ENCODE data around the gene C12orf42.

The C12orf42 gene

DNA sequence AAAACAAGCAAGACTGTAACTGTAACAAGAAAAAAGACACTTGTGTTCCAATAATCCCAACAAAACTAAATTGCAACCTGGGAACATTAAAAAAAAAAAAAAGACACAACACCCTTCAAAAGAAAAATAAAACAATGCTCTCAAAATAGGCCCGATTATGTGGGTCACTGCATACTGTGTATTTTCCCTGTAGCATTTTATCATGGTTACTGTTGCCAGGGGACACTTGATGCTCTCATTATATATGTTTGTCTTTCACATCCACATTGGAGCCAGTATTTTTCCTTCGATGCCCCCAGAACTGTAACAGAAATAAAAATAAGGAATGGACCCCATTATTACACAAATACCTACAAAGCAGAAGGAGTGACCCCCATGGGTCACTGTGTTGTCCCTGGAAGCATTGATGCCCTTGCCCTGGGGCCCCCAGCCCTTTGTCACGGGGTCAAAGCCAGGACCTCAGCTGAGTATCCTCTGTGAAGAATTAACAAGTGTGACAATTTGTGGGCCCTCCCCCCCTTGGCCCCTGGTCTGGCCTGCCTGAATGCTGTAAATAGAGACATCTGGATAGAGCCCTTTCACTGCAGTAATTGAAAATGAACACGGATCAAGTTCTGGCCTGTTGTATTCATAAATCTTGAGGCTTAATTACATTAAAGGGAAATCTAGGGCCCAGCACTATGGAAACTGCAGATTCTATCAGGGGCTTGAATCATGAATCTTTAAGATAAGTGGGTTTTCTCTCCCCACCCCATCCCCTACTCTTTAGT, 72.8 kb downstream of the C12orf42 start:
- Histone ChIP-seq H3K4me3 (ENCODE audit: low read depth in 1 of 2, low read length in 2 of 2) (no peak overlapping the region), H2AFZ (ENCODE audit: low read depth, low read length) (no peak overlapping the region), H4K20me1 (ENCODE audit: insufficient read depth, low read length) (no peaks in the 10 kb centered on the region), H3K36me3 (ENCODE audit: insufficient read depth, low read length) (no peaks in the 10 kb centered on the region), H3K27me3 (ENCODE audit: insufficient read depth, low read length, poor library complexity) (no peaks in the 10 kb centered on the region), H3K4me2 (ENCODE audit: insufficient read depth, low read length) (no peak overlapping the region), H3K9me3 (ENCODE audit: insufficient read depth, low read length, severe bottlenecking) (no peaks in the 10 kb centered on the region), H3K27ac (ENCODE audit: low read length) (no peak overlapping the region), H3K4me1 (ENCODE audit: insufficient read depth, low read length) (no peaks in the 10 kb centered on the region), H3K79me2 (ENCODE audit: insufficient read depth, low read length) (no peaks in the 10 kb centered on the region), H3K9ac (ENCODE audit: low read depth, low read length) (no peak overlapping the region)
- TF ChIP-seq, protein P1, sequence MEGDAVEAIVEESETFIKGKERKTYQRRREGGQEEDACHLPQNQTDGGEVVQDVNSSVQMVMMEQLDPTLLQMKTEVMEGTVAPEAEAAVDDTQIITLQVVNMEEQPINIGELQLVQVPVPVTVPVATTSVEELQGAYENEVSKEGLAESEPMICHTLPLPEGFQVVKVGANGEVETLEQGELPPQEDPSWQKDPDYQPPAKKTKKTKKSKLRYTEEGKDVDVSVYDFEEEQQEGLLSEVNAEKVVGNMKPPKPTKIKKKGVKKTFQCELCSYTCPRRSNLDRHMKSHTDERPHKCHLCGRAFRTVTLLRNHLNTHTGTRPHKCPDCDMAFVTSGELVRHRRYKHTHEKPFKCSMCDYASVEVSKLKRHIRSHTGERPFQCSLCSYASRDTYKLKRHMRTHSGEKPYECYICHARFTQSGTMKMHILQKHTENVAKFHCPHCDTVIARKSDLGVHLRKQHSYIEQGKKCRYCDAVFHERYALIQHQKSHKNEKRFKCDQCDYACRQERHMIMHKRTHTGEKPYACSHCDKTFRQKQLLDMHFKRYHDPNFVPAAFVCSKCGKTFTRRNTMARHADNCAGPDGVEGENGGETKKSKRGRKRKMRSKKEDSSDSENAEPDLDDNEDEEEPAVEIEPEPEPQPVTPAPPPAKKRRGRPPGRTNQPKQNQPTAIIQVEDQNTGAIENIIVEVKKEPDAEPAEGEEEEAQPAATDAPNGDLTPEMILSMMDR (IDR thresholded peaks at IDR 0.05; ENCODE audit: borderline replicate concordance, extremely low read depth, low read length, poor library complexity, severe bottlenecking), result no peak
- TF ChIP-seq EZH2 (IDR thresholded peaks at IDR 0.05; ENCODE audit: borderline replicate concordance, low read depth, low read length, severe bottlenecking), result no peak
- ATAC-seq (ENCODE audit: insufficient read depth, low read depth), result no peak
- DNase-seq, result no peak

DNA sequence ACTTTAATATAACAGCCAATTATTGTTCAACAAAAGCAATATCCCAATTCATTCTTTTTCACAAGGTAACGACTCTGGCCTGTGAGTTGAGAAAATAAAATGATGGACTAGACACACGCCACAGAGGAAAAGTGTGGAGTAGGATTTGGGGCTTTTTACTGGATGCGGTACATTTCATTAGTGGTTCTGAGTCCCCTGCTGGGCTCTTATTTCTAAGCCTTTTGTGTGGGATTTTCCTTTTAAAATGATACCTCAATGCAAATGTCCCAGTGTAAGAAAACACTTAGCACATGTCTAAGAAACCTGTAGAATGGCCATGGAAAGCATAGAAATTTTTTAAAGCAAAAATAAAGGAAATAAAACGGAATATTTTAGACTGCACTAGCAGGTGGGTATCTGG, 73.4 kb downstream of the C12orf42 start:
- no peak for TF ChIP-seq EZH2 (IDR thresholded peaks at IDR 0.05; ENCODE audit: borderline replicate concordance, low read depth, low read length, severe bottlenecking)
- TF ChIP-seq, protein P1 (IDR thresholded peaks at IDR 0.05; ENCODE audit: borderline replicate concordance, extremely low read depth, low read length, poor library complexity, severe bottlenecking), result no peak
- DNase-seq, result no peak
- no peak overlapping the region for H3K27ac ChIP-seq (ENCODE audit: low read length)
- H3K79me2 ChIP-seq (ENCODE audit: insufficient read depth, low read length), result no peaks in the 10 kb centered on the region
- no peaks in the 10 kb centered on the region for H4K20me1 ChIP-seq (ENCODE audit: insufficient read depth, low read length)
- ATAC-seq (ENCODE audit: insufficient read depth, low read depth), result no peak
- H2AFZ ChIP-seq (ENCODE audit: low read depth, low read length), result no peak overlapping the region
- no peak overlapping the region for H3K9ac ChIP-seq (ENCODE audit: low read depth, low read length)
- H3K4me2 ChIP-seq (ENCODE audit: insufficient read depth, low read length), result no peak overlapping the region
- H3K36me3 ChIP-seq (ENCODE audit: insufficient read depth, low read length), result no peaks in the 10 kb centered on the region
- no peaks in the 10 kb centered on the region for H3K4me1 ChIP-seq (ENCODE audit: insufficient read depth, low read length)
- H3K27me3 ChIP-seq (ENCODE audit: insufficient read depth, low read length, poor library complexity), result no peaks in the 10 kb centered on the region
- H3K4me3 ChIP-seq (ENCODE audit: low read depth in 1 of 2, low read length in 2 of 2), result no peak overlapping the region
- no peaks in the 10 kb centered on the region for H3K9me3 ChIP-seq (ENCODE audit: insufficient read depth, low read length, severe bottlenecking)

DNA sequence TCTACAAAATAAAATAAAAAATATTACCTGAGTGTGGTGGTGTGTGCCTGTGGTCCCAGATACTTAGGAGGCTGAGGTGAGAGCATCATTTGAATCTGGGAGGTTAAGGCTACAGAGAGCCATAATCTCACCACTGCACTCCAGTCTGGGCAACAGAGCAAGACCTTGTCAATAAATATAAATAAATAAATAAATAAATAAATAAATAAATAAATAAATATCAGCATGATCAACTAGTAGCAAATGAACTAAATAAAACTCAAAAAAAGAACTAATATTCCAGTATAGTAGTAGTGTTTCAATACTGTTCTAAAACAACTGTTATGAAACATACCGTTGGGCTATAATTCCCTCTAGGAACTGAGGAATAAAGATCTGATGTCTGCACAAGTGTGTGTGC, 74.4 kb downstream of the C12orf42 start:
- DNase-seq (no peak), ATAC-seq (ENCODE audit: insufficient read depth, low read depth) (no peak)
- Histone ChIP-seq H3K4me2 (ENCODE audit: insufficient read depth, low read length) (no peak overlapping the region), H3K4me1 (ENCODE audit: insufficient read depth, low read length) (no peaks in the 10 kb centered on the region), H2AFZ (ENCODE audit: low read depth, low read length) (no peak overlapping the region), H3K9me3 (ENCODE audit: insufficient read depth, low read length, severe bottlenecking) (no peaks in the 10 kb centered on the region), H3K27ac (ENCODE audit: low read length) (no peak overlapping the region), H3K79me2 (ENCODE audit: insufficient read depth, low read length) (no peaks in the 10 kb centered on the region), H3K9ac (ENCODE audit: low read depth, low read length) (no peak overlapping the region), H3K27me3 (ENCODE audit: insufficient read depth, low read length, poor library complexity) (no peaks in the 10 kb centered on the region), H4K20me1 (ENCODE audit: insufficient read depth, low read length) (no peaks in the 10 kb centered on the region), H3K4me3 (ENCODE audit: low read depth in 1 of 2, low read length in 2 of 2) (no peak overlapping the region), H3K36me3 (ENCODE audit: insufficient read depth, low read length) (no peaks in the 10 kb centered on the region)
- TF ChIP-seq EZH2 (IDR thresholded peaks at IDR 0.05; ENCODE audit: borderline replicate concordance, low read depth, low read length, severe bottlenecking), result no peak
- TF ChIP-seq, protein P1 (IDR thresholded peaks at IDR 0.05; ENCODE audit: borderline replicate concordance, extremely low read depth, low read length, poor library complexity, severe bottlenecking), result no peak
